ENCODE measurements around the gene INHBA.

The INHBA gene

GRCh38 chr7:41685684-41686083 is 17.2 kb downstream of the INHBA start:
- DNase-seq, result no peak

GRCh38 chr7:41682422-41682821 is 20.5 kb downstream of the INHBA start:
- DNase-seq, result no peak

GRCh38 chr7:41679566-41679965 is 23.3 kb downstream of the INHBA start:
- DNase-seq, result no peak

GRCh38 chr7:41674505-41675023 is 28.3 kb downstream of the INHBA start:
- no peak for DNase-seq

GRCh38 chr7:41661596-41661995 is 41.3 kb downstream of the INHBA start:
- DNase-seq, result no peak

- DNase-seq, result no peak
Measured at GRCh38 chr7:41659539-41659938, 43.4 kb downstream of the INHBA start.

- DNase-seq, result no peak
Measured at GRCh38 chr7:41656366-41656765, 46.5 kb downstream of the INHBA start.

GRCh38 chr7:41655426-41655825 is 47.5 kb downstream of the INHBA start:
- no peak for DNase-seq

GRCh38 chr7:41652267-41652666 is 50.6 kb downstream of the INHBA start:
- DNase-seq, result no peak

- DNase-seq, result no peak
Measured at GRCh38 chr7:41648501-41648900, 54.4 kb downstream of the INHBA start.

- no peak for DNase-seq
Measured at GRCh38 chr7:41643616-41644015, 59.3 kb downstream of the INHBA start.

GRCh38 chr7:41641665-41642014 is 61.2 kb downstream of the INHBA start:
- DNase-seq, result no peak

GRCh38 chr7:41641011-41641664 is 61.8 kb downstream of the INHBA start:
- no peak for DNase-seq

GRCh38 chr7:41640487-41640886 is 62.4 kb downstream of the INHBA start:
- DNase-seq, result no peak

GRCh38 chr7:41637049-41637448 is 65.8 kb downstream of the INHBA start:
- no peak for DNase-seq

All from activated CD4-positive, alpha-beta T cell treated with anti-CD3 and anti-CD28 coated beads for 4 hours (primary cell).